ENCODE data around the gene SCD.

Gene SCD

DNA sequence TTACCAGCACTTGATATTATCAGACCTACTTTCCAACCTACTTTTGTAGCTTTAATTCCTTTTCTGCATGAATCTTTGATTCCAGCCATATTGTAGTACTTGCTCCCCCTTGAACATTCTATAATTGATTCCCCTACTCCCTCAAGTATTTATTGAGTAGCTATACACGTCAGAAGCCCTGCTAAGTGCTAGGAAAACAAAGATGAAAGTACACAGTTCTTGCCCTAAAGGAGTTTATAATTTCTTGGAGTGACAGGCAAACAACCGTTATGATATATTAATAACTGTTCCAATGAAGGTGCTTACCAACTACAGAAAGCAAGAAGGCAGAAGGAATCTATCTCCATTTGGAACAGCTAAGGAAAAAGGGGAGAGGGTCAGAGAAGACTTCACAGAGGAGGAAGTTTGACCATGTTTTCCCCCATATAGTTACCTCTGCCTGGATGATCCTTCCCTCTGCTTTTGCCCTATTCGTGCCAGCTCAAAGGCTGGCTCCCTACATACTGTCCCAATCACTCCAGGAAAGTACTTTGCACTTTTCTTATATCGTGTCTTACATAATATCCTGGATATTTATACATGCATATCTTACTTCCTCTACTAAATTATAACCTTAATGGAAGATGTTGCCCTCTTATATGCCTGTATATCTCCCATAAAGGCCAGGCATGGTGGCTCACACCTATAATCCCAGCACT, 54.7 kb downstream of the SCD start:
- DNase-seq (ENCODE audit: low read depth), result no peak

DNA sequence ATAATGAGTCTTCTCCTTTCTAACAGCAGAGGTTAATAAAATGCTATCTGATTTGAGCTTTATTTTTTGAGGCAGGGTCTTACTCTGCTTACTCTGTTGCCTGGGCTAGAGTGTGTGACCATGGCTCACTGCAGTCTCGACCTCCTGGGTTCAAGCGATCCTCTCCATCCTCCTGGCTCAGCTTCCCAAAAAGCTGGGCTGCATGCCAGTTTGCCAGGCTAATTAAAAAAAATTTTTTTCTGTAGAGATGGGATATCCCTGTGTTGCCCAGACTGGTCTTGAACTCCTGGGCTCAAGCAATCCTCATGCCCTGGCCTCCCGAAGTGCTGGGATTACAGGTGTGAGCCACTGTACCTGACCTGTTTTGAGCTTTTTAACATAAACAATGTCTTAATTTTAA, 56.7 kb downstream of the SCD start:
- DNase-seq (ENCODE audit: low read depth), result no peak

- DNase-seq (ENCODE audit: low read depth), result no peak
These were observed 66.1 kb downstream of the SCD start for GRCh38 chr10:100413173-100413572.

Data from GM04504 (cell line).